Stimulated activated CD4-positive, alpha-beta T cell treated with anti-CD3 and anti-CD28 coated beads, TNF-alpha, amount 100 ng/mL, for 4 hours (primary cell): ENCODE data around the gene ARHGEF3.

Experiments
- DNase-seq, 3 experiments: peaks; one replicate each; pipeline ENCODE4 v3.0.0-alpha.2; 2020; ENCODE audit warnings: low read depth in 3 of 3

The ARHGEF3 gene

GRCh38 chr3:56795829-56796185 is 5.9 kb downstream of the ARHGEF3 start:
- DNase-seq, result no peak

GRCh38 chr3:56795097-56795828 is 6.5 kb downstream of the ARHGEF3 start:
- no peak for DNase-seq

- DNase-seq, result no peak
Observed at GRCh38 chr3:56792193-56792592, 9.6 kb downstream of the ARHGEF3 start.

GRCh38 chr3:56790016-56790821 is 11.5 kb downstream of the ARHGEF3 start:
- no peak for DNase-seq

- no peak for DNase-seq
Observed at GRCh38 chr3:56789076-56789475, 12.7 kb downstream of the ARHGEF3 start.

GRCh38 chr3:56788521-56788920 is 13.2 kb downstream of the ARHGEF3 start:
- DNase-seq, result no peak

GRCh38 chr3:56787784-56788256 is 13.9 kb downstream of the ARHGEF3 start:
- DNase-seq, result no peak

- no peak for DNase-seq
Observed at GRCh38 chr3:56787258-56787775, 14.4 kb downstream of the ARHGEF3 start.

- no peak for DNase-seq
Observed at GRCh38 chr3:56785499-56785898, 16.2 kb downstream of the ARHGEF3 start.

GRCh38 chr3:56784448-56785001 is 17.2 kb downstream of the ARHGEF3 start:
- no peak for DNase-seq

GRCh38 chr3:56783644-56784447 is 17.9 kb downstream of the ARHGEF3 start:
- peak in 2 of 3 experiments; percentile 41 to 52 for DNase-seq

GRCh38 chr3:56782906-56783305 is 18.8 kb downstream of the ARHGEF3 start:
- no peak for DNase-seq

- no peak for DNase-seq
Observed at GRCh38 chr3:56782215-56782614, 19.5 kb downstream of the ARHGEF3 start.

- no peak for DNase-seq
Observed at GRCh38 chr3:56781762-56782161, 20.0 kb downstream of the ARHGEF3 start.

GRCh38 chr3:56780936-56781335 is 20.8 kb downstream of the ARHGEF3 start:
- no peak for DNase-seq

- no peak for DNase-seq
Observed at GRCh38 chr3:56778893-56779292, 22.9 kb downstream of the ARHGEF3 start.

- DNase-seq, result no peak
Observed at GRCh38 chr3:56776556-56776950, 25.2 kb downstream of the ARHGEF3 start.

- DNase-seq, result no peak
Observed at GRCh38 chr3:56775838-56776555, 25.8 kb downstream of the ARHGEF3 start.

GRCh38 chr3:56775445-56775837 is 26.3 kb downstream of the ARHGEF3 start:
- DNase-seq, result no peak

GRCh38 chr3:56773986-56774385 is 27.8 kb downstream of the ARHGEF3 start:
- DNase-seq, result no peak
